HEK293T (cell line): ENCODE results near the gene MCMBP.

ENCODE experiments used
- CTCF ChIA-PET: fragments of 350-600 bp; formaldehyde crosslinking; extraction: SDS; loops from one replicate; lab custom pipeline; 2021; ENCODE audit warnings: antibody characterized with exemption, inconsistent platforms; lab: Yijun Ruan, JAX
- POLR2A ChIA-PET: fragments of 350-600 bp; formaldehyde crosslinking; extraction: SDS; loops from one replicate; lab custom pipeline; 2020; ENCODE audit warnings: antibody characterized with exemption, inconsistent platforms; lab: Yijun Ruan, JAX
- DNase-seq: peaks from one replicate; pipeline ENCODE4 v3.0.0; 2012; ENCODE audit warnings: mixed read lengths; ENCODE audit errors: extremely low spot score
- ARNT ChIP-seq: fragments of 450-650 bp; IDR thresholded peaks from 2 replicates; pipeline ENCODE4 v1.6.1; 2017; ENCODE audit warnings: mild to moderate bottlenecking
- BHLHE40 ChIP-seq: fragments of 450-650 bp; IDR thresholded peaks from 2 replicates; pipeline ENCODE4 v1.6.1; 2016; ENCODE audit warnings: mild to moderate bottlenecking, moderate library complexity, borderline replicate concordance
- CTBP1 ChIP-seq: fragments of 450-650 bp; IDR thresholded peaks from 2 replicates; pipeline ENCODE4 v1.6.1; 2016; ENCODE audit warnings: borderline replicate concordance
- ELF4 ChIP-seq: fragments of 450-650 bp; IDR thresholded peaks from 2 replicates; pipeline ENCODE4 v1.6.1; 2017; ENCODE audit warnings: antibody characterized with exemption
- FOXA1 ChIP-seq: fragments of 450-650 bp; IDR thresholded peaks from 2 replicates; pipeline ENCODE4 v1.6.1; 2016; ENCODE audit warnings: mild to moderate bottlenecking
- FOXK2 ChIP-seq: fragments of 450-650 bp; IDR thresholded peaks from 2 replicates; pipeline ENCODE4 v1.6.1; 2016; ENCODE audit warnings: mild to moderate bottlenecking
- FOXM1 ChIP-seq: fragments of 450-650 bp; IDR thresholded peaks from 2 replicates; pipeline ENCODE4 v1.6.1; 2017; ENCODE audit warnings: mild to moderate bottlenecking, borderline replicate concordance
- HDGF ChIP-seq: fragments of 450-650 bp; IDR thresholded peaks from 2 replicates; pipeline ENCODE4 v1.6.1; 2017; ENCODE audit warnings: antibody characterized with exemption, borderline replicate concordance
- L3MBTL2 ChIP-seq: fragments of 450-650 bp; conservative IDR thresholded peaks from 2 replicates; pipeline ENCODE4 v1.6.1; 2016; ENCODE audit warnings: mild to moderate bottlenecking
- LEF1 ChIP-seq: fragments of 450-650 bp; IDR thresholded peaks from 2 replicates; pipeline ENCODE4 v1.6.1; 2017; ENCODE audit warnings: mild to moderate bottlenecking, borderline replicate concordance
- NFRKB ChIP-seq: fragments of 450-650 bp; IDR thresholded peaks from 2 replicates; pipeline ENCODE4 v1.6.1; 2016; ENCODE audit warnings: mild to moderate bottlenecking, moderate library complexity
- PKNOX1 ChIP-seq: fragments of 450-650 bp; IDR thresholded peaks from 2 replicates; pipeline ENCODE4 v1.6.1; 2016
- SP1 ChIP-seq: fragments of 450-650 bp; IDR thresholded peaks from 2 replicates; pipeline ENCODE4 v1.6.1; 2017
- SUZ12 ChIP-seq: fragments of 450-650 bp; IDR thresholded peaks from 2 replicates; pipeline ENCODE4 v1.6.1; 2016; ENCODE audit warnings: mild to moderate bottlenecking
- TARDBP ChIP-seq: fragments of 450-650 bp; IDR thresholded peaks from 2 replicates; pipeline ENCODE4 v1.6.1; 2016
- ZNF384 ChIP-seq: fragments of 450-650 bp; IDR thresholded peaks from 2 replicates; pipeline ENCODE4 v1.6.1; 2016

The MCMBP gene

GRCh38 chr10:119781498-119781897, 91.1 kb downstream of the MCMBP start:
- TF ChIP-seq FOXK2 (no peak), ARNT (no peak), FOXM1 (no peak), FOXA1 (no peak), SP1 (no peak), SUZ12 (no peak), HDGF (no peak), ZNF384 (no peak), LEF1 (no peak), ELF4 (no peak), CTBP1 (no peak), PKNOX1 (no peak), NFRKB (no peak), BHLHE40 (no peak), TARDBP (no peak), L3MBTL2 (no peak)
- no peak for DNase-seq
- POLR2A ChIA-PET, result no interaction called here
- CTCF ChIA-PET, result interaction anchor here (0.7 kb wide), 1 partner anchor 135 kb away, joined by 3 read pairs; no protein-coding TSS in a partner anchor

DNA sequence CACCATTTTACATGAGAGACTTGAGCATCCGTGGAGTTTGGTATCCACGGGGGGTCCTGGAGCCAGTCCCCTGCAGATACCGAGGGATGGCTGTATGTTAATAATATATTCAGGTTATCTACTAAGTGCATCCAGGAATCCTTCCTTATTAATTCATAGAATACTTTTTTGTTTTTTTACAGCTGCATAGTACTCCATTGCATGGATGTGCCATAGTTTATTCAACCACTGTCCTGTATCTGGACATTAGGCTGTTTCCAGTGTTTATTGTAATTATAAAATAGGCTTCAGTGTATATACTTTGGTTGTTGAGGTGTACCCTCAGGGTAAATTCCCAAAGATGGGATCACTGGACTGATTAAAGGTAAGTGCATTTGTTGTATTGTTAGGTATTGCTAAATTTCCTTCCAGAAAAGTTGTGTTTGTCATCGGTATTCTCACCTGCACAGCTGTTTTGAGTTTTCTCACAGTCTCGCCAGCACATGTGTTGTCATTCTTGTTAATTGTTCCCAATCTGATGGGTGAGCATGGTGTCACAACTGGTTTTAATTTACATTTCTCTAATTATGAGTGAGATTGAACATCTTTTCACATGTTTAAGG, 91.7 kb downstream of the MCMBP start:
- ChIA-PET CTCF (no interaction called here), POLR2A (interaction anchor here (1.4 kb wide), 1 partner anchor 9 kb away, joined by 3 read pairs; no protein-coding TSS in a partner anchor)
- no peak for TF ChIP-seq FOXM1
- no peak for TF ChIP-seq FOXA1
- no peak for TF ChIP-seq NFRKB
- TF ChIP-seq L3MBTL2, result no peak
- no peak for TF ChIP-seq TARDBP
- TF ChIP-seq BHLHE40, result no peak
- TF ChIP-seq LEF1, result no peak
- no peak for DNase-seq
